Gastroesophageal sphincter (tissue), 3 donors: ENCODE measurements around the gene TESMIN.

ENCODE experiments used
- POLR2A ChIP-seq, 2 donors: fragments of 450-650 bp; IDR thresholded peaks; one replicate each; pipeline ENCODE4 v1.6.1; 2017; ENCODE audit warnings: antibody characterized with exemption in 2 of 2, mild to moderate bottlenecking in 2 of 2, moderate library complexity in 1 of 2
- POLR2AphosphoS5 ChIP-seq: sonication (generic); formaldehyde crosslinking; IDR thresholded peaks from one replicate; pipeline ENCODE4 v1.6.1; 2017; ENCODE audit warnings: antibody characterized with exemption
- TF ChIP-seq, protein P1 (sequence below), 4 experiments: fragments of 200-600 bp in 2 of 4; fragments of 450-650 bp in 2 of 4; sonication (generic) in 1 of 4; IDR thresholded peaks; one replicate each; pipeline ENCODE4 v1.5.1; 2017 to 2019; ENCODE audit warnings: antibody characterized with exemption in 4 of 4, mild to moderate bottlenecking in 2 of 4, moderate library complexity in 2 of 4

DNA sequence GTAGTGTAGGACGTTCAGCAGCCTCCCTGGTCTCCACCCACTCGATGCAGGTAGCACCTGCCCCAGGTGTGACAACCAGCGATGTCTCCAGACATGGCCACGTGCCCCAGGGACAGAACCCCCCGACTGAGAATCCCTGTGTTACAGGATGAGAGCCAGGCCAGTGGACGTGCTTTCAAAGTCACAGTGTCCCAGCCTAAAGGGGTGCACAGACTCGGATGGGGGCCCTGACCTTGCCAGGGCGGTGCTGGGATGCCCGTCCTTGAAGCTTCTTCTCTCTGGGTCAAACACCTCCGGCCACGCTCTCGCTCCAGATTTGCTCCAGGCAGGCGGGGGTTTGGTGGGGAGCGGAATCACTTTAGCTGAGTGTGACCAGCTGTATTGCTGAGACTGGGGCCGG lies 90.3 kb downstream of the TESMIN start:
- TF ChIP-seq, protein P1, sequence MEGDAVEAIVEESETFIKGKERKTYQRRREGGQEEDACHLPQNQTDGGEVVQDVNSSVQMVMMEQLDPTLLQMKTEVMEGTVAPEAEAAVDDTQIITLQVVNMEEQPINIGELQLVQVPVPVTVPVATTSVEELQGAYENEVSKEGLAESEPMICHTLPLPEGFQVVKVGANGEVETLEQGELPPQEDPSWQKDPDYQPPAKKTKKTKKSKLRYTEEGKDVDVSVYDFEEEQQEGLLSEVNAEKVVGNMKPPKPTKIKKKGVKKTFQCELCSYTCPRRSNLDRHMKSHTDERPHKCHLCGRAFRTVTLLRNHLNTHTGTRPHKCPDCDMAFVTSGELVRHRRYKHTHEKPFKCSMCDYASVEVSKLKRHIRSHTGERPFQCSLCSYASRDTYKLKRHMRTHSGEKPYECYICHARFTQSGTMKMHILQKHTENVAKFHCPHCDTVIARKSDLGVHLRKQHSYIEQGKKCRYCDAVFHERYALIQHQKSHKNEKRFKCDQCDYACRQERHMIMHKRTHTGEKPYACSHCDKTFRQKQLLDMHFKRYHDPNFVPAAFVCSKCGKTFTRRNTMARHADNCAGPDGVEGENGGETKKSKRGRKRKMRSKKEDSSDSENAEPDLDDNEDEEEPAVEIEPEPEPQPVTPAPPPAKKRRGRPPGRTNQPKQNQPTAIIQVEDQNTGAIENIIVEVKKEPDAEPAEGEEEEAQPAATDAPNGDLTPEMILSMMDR (IDR thresholded peaks at IDR 0.05), result no peak
- TF ChIP-seq POLR2A (IDR thresholded peaks at IDR 0.05), result no peak
- TF ChIP-seq POLR2AphosphoS5, result no peak
